ENCODE data around the gene HP. TPM values are rescaled to one million over a fixed set of nuclear protein-coding genes. Genes with fewer than 3 reads are reported as not detected.
"Not testable (repeated sequence)": the region's sequence is repeated elsewhere in the genome, so short reads cannot be mapped to it uniquely, and the experiment has no call there.

The HP gene
- total RNA-seq, 1 experiment from 2014 or later: not detected

- intact Hi-C loops (cut with micrococcal nuclease; ENCODE audit: unreplicated experiment): no loop called here
- POLR2A ChIA-PET (ENCODE audit: unreplicated experiment): no interaction called here
- Histone ChIP-seq H3K4me1 (replicated peaks; ENCODE audit: insufficient read depth) (no peaks in the 10 kb centered on the region), H3K9me2 (ENCODE audit: insufficient read depth) (no peaks in the 10 kb centered on the region), H3F3A (ENCODE audit: insufficient read depth, low read depth) (no peaks in the 10 kb centered on the region), H3K4me3 (no peak overlapping the region), H3K27me3 (ENCODE audit: insufficient read depth, low read depth) (peaks cover 16% of the 10 kb centered on the region; the same call in 1 of the 2 replicates), H2AFZ (no peak overlapping the region), H3K9me3 (ENCODE audit: insufficient read depth, low read depth) (no peaks in the 10 kb centered on the region), H3K79me2 (ENCODE audit: low read depth) (no peaks in the 10 kb centered on the region), H4K20me1 (ENCODE audit: insufficient read depth) (no peaks in the 10 kb centered on the region), H3K36me3 (ENCODE audit: low read depth) (no peaks in the 10 kb centered on the region), H3K4me2 (no peak overlapping the region), H3K27ac (no peak overlapping the region)
- BruUV-seq (replicated peaks): no TSS peak
- CTCF ChIA-PET: no interaction called here
- TF ChIP-seq CTCF (conservative IDR thresholded peaks at IDR 0.05) (no peak), EZH2 (IDR thresholded peaks at IDR 0.05; ENCODE audit: low read depth) (no peak)
- no peak for DNase-seq
These were observed 14.6 kb downstream of the HP start for GRCh38 chr16:72068930-72069329.

- Histone ChIP-seq H3K27me3 (ENCODE audit: insufficient read depth, low read depth) (no peaks in the 10 kb centered on the region), H3K9me3 (ENCODE audit: insufficient read depth, low read depth) (no peaks in the 10 kb centered on the region), H3K79me2 (ENCODE audit: low read depth) (no peaks in the 10 kb centered on the region), H3K4me1 (replicated peaks; ENCODE audit: insufficient read depth) (no peaks in the 10 kb centered on the region), H3K27ac (no peak overlapping the region), H3F3A (ENCODE audit: insufficient read depth, low read depth) (no peaks in the 10 kb centered on the region), H4K20me1 (ENCODE audit: insufficient read depth) (no peaks in the 10 kb centered on the region), H2AFZ (no peak overlapping the region), H3K9me2 (ENCODE audit: insufficient read depth) (no peaks in the 10 kb centered on the region), H3K4me3 (no peak overlapping the region), H3K4me2 (no peak overlapping the region), H3K36me3 (ENCODE audit: low read depth) (no peaks in the 10 kb centered on the region)
- TF ChIP-seq CTCF (conservative IDR thresholded peaks at IDR 0.05) (no peak), EZH2 (IDR thresholded peaks at IDR 0.05; ENCODE audit: low read depth) (no peak)
- POLR2A ChIA-PET (ENCODE audit: unreplicated experiment): no interaction called here
- CTCF ChIA-PET: interaction anchor here (0.6 kb wide), 2 partner anchors 321 to 462 kb away, joined by 7 to 9 read pairs; no protein-coding TSS in a partner anchor
- DNase-seq: no peak
- intact Hi-C loops (cut with micrococcal nuclease; ENCODE audit: unreplicated experiment): no loop called here
- BruUV-seq (replicated peaks): no TSS peak
These were observed 18.4 kb downstream of the HP start for GRCh38 chr16:72072514-72073342.

GRCh38 chr16:72073560-72074230 lies 19.4 kb downstream of the HP start:
- no TSS peak for BruUV-seq (replicated peaks)
- CTCF ChIA-PET: interaction anchor here (0.6 kb wide), 1 partner anchor 463 kb away, joined by 9 read pairs; no protein-coding TSS in a partner anchor
- H4K20me1 ChIP-seq (ENCODE audit: insufficient read depth): no peaks in the 10 kb centered on the region
- H3K79me2 ChIP-seq (ENCODE audit: low read depth): no peaks in the 10 kb centered on the region
- no peak overlapping the region for H3K4me2 ChIP-seq
- POLR2A ChIA-PET (ENCODE audit: unreplicated experiment): no interaction called here
- H3K27me3 ChIP-seq (ENCODE audit: insufficient read depth, low read depth): no peaks in the 10 kb centered on the region
- no peak overlapping the region for H3K27ac ChIP-seq
- H3K4me1 ChIP-seq (replicated peaks; ENCODE audit: insufficient read depth): no peaks in the 10 kb centered on the region
- H3K9me3 ChIP-seq (ENCODE audit: insufficient read depth, low read depth): no peaks in the 10 kb centered on the region
- TF ChIP-seq EZH2 (IDR thresholded peaks at IDR 0.05; ENCODE audit: low read depth) (no peak), CTCF (conservative IDR thresholded peaks at IDR 0.05) (no peak)
- H3K36me3 ChIP-seq (ENCODE audit: low read depth): no peaks in the 10 kb centered on the region
- no peak overlapping the region for H2AFZ ChIP-seq
- no peaks in the 10 kb centered on the region for H3F3A ChIP-seq (ENCODE audit: insufficient read depth, low read depth)
- no peaks in the 10 kb centered on the region for H3K9me2 ChIP-seq (ENCODE audit: insufficient read depth)
- intact Hi-C loops (cut with micrococcal nuclease; ENCODE audit: unreplicated experiment): no loop called here
- DNase-seq: no peak
- H3K4me3 ChIP-seq: no peak overlapping the region

GRCh38 chr16:72075067-72075466 lies 20.8 kb downstream of the HP start:
- H3K4me2 ChIP-seq; H3K9me3 ChIP-seq (ENCODE audit: insufficient read depth, low read depth); H3K4me1 ChIP-seq (replicated peaks; ENCODE audit: insufficient read depth); H3K27me3 ChIP-seq (ENCODE audit: insufficient read depth, low read depth); H2AFZ ChIP-seq; H3K36me3 ChIP-seq (ENCODE audit: low read depth); POLR2A ChIA-PET (ENCODE audit: unreplicated experiment); H3K4me3 ChIP-seq; H3K27ac ChIP-seq; intact Hi-C loops (cut with micrococcal nuclease; ENCODE audit: unreplicated experiment); H3K79me2 ChIP-seq (ENCODE audit: low read depth); DNase-seq; H3F3A ChIP-seq (ENCODE audit: insufficient read depth, low read depth); H3K9me2 ChIP-seq (ENCODE audit: insufficient read depth); CTCF ChIA-PET; BruUV-seq (replicated peaks); H4K20me1 ChIP-seq (ENCODE audit: insufficient read depth): not testable (repeated sequence)

Measured in PC-9 (cell line).